Peyer's patch (tissue), 4 donors: Measurements from ENCODE around the gene HELZ2. TPM values are rescaled to one million over a fixed set of nuclear protein-coding genes. Genes with fewer than 3 reads are reported as not detected.

ENCODE experiments used
- DNase-seq, 3 donors: peaks; one replicate each; pipeline ENCODE4 v3.0.0-alpha.2; 2017 to 2019
- H3K27ac ChIP-seq, 4 donors: fragments of 200-600 bp; sonication (generic); one replicate each; pipeline ENCODE4 v1.5.1; 2016 to 2019
- H3K27me3 ChIP-seq, 2 donors: fragments of 200-600 bp; sonication (generic); one replicate each; pipeline ENCODE4 v1.5.1; 2019
- H3K36me3 ChIP-seq, 3 donors: fragments of 200-600 bp; sonication (generic); one replicate each; pipeline ENCODE4 v1.5.1; 2016 to 2019
- H3K4me1 ChIP-seq, 4 donors: fragments of 200-600 bp; sonication (generic); one replicate each; pipeline ENCODE4 v1.5.1; 2016 to 2019
- H3K4me3 ChIP-seq, 4 donors: fragments of 200-600 bp; sonication (generic); 1 replicate in 3 of 4; 2 replicates in 1 of 4; pipeline ENCODE4 v1.5.1; 2016 to 2019; ENCODE audit warnings: mild to moderate bottlenecking in 1 of 4
- H3K9me3 ChIP-seq, 4 donors: fragments of 200-600 bp; sonication (generic); one replicate each; pipeline ENCODE4 v1.5.1; 2016 to 2019; ENCODE audit warnings: mild to moderate bottlenecking in 1 of 4
- CTCF ChIP-seq, 6 experiments: fragments of 450-650 bp in 4 of 6; fragments of 200-600 bp in 2 of 6; sonication (generic) in 1 of 6; IDR thresholded peaks; one replicate each; pipeline ENCODE4 v1.5.1; 2017 to 2019; ENCODE audit warnings: antibody characterized with exemption in 6 of 6, mild to moderate bottlenecking in 3 of 6, moderate library complexity in 1 of 6
- POLR2A ChIP-seq, 2 donors: fragments of 450-650 bp; IDR thresholded peaks; one replicate each; pipeline ENCODE4 v1.5.1; 2017; ENCODE audit warnings: antibody characterized with exemption in 2 of 2, mild to moderate bottlenecking in 2 of 2, moderate library complexity in 2 of 2
- total RNA-seq, 4 donors: library from RNA; depleted of rRNA; stranded (reverse); fragments of >200 nt; gene quantifications; one replicate each; pipeline ENCODE4 v1.1.0, GENCODE V29; 2016

HELZ2 gene
- total RNA-seq, 4 donors from 2014 or later, result 32.2 to 42.0 (median 38.4) TPM

DNA sequence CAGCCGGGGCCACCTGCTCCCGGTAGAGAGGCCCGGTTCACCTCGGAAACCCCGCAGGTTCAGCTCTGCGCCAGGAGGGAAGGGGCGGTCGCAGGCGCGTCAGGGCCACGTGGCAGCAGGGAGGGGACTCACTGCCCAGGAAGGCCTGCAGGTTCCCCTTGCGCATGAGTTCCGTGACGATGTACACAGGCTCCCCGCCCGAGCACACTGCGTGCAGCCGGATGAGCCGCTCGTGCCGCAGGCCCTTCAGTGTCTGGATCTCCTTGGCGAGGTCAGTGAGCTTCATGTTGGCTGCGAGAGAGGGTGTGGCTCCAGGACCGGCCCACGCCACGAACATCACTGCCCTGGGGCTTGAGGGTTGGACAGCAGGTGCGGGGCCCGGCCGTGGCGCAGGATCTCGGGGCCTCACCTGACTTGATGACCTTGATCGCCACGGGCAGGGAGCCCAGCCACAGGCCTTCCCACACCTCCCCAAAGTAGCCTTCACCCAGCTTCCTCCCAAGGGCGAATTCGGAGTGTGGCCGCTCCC is 31.9 kb downstream of the HELZ2 start:
- Histone ChIP-seq H3K4me3 (peak overlapping the region in 2 of 4 donors; percentile 16 to 22), H3K27ac (peak overlapping the region in 2 of 4 donors; percentile 63 to 75)
- peak in 2 of 3 donors; percentile 57 to 83 for DNase-seq

DNA sequence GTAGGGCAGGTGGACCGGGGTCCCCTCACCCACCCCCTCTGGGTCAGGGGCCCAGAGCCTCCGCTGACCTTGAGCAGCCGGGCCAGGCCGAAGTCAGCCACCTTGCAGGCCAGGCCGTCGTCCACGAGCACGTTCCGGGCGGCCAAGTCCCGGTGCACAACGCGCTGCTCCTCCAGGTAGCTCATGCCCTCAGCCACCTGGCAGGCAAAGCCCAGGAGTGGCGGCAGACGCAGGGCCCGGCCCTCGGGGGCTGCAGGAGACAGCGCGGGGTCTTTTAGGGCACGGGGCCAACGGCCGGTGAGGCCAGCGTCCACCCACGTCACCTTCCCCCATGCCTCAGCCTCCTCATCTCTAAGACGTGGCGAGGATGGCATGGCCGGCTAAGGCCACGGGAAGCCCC is 32.7 kb downstream of the HELZ2 start:
- DNase-seq, result no peak
- Histone ChIP-seq H3K4me1 (peaks cover 4 to 38% (median 23%) of the 10 kb centered on the region in 4 donors), H3K27ac (peak overlapping the region in 2 of 4 donors; percentile 63 to 75), H3K4me3 (no peak overlapping the region), H3K27me3 (no peaks in the 10 kb centered on the region), H3K9me3 (no peaks in the 10 kb centered on the region), H3K36me3 (no peaks in the 10 kb centered on the region)
- TF ChIP-seq POLR2A (IDR thresholded peaks at IDR 0.05) (no peak), CTCF (IDR thresholded peaks at IDR 0.05) (no peak)

More for the DNA sequence above, 31.9 kb downstream of the HELZ2 start:
- peaks cover 4 to 37% (median 23%) of the 10 kb centered on the region in 4 donors for H3K4me1 ChIP-seq
- TF ChIP-seq CTCF (IDR thresholded peaks at IDR 0.05), result no peak
- TF ChIP-seq POLR2A (IDR thresholded peaks at IDR 0.05), result no peak
- H3K27me3 ChIP-seq, result no peaks in the 10 kb centered on the region
- no peaks in the 10 kb centered on the region for H3K9me3 ChIP-seq
- no peaks in the 10 kb centered on the region for H3K36me3 ChIP-seq

- H3K27ac ChIP-seq, result no peak overlapping the region
- H3K4me3 ChIP-seq, result no peak overlapping the region
- DNase-seq, result no peak
- no peaks in the 10 kb centered on the region for H3K27me3 ChIP-seq
- H3K36me3 ChIP-seq, result no peaks in the 10 kb centered on the region
- no peaks in the 10 kb centered on the region for H3K9me3 ChIP-seq
- H3K4me1 ChIP-seq, result peaks cover 4 to 30% (median 20%) of the 10 kb centered on the region in 4 donors
- TF ChIP-seq POLR2A (IDR thresholded peaks at IDR 0.05), result no peak
- TF ChIP-seq CTCF (IDR thresholded peaks at IDR 0.05), result no peak
Observed at GRCh38 chr20:63540417-63541186, 33.4 kb downstream of the HELZ2 start.

DNA sequence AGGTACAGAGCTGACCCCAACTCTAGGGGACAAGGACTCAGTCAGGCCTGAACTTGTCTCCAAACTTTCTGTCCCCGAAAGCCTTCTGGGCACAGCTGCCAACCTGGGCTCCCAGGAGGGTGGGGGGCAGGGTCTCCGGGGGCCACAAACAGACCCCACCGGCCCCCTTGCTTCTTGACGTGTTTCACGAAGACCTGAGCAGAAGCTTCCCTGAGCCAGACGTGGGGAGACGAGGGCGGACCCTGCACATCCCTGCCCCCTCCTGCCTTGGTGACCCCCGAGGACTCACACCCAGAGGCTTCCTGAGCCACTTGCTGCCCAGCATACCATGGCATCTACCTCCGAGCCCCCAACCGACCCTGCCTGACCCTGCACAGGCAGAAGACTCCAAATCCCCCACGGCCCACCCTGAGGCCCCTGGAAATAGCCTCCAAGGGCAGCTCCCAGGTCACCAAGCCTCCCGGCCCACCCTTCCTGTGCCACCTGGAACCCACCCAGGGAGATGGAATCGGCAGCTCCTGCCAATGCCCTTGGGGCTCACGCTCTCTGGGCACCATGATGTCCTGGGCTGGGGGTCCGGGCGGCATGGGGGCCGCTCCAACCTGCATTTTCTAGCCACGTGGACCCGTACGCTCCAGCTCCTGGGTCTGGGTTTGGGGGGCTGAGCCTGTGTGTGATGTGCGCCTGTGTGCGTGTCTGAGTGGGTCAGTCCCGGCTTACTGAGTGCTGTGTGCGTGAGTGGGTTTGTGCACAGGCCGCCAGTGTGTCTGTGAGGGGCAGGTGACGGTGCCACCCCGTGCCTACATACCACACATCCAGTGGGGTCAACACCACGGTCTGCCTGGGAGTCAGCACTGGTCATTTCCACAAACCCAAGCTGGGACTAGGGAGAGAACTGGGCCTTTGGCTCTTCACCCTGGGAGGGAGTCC is 34.3 kb downstream of the HELZ2 start:
- DNase-seq, result no peak
- TF ChIP-seq POLR2A (IDR thresholded peaks at IDR 0.05) (no peak), CTCF (IDR thresholded peaks at IDR 0.05) (no peak)
- H3K4me3 ChIP-seq, result no peak overlapping the region
- no peaks in the 10 kb centered on the region for H3K9me3 ChIP-seq
- H3K4me1 ChIP-seq, result peaks cover 4 to 28% (median 17%) of the 10 kb centered on the region in 4 donors
- no peaks in the 10 kb centered on the region for H3K27me3 ChIP-seq
- no peaks in the 10 kb centered on the region for H3K36me3 ChIP-seq
- peak overlapping the region in 1 of 4 donors; percentile 98 for H3K27ac ChIP-seq

- no peaks in the 10 kb centered on the region for H3K9me3 ChIP-seq
- H3K27me3 ChIP-seq, result no peaks in the 10 kb centered on the region
- peaks cover 4 to 28% (median 17%) of the 10 kb centered on the region in 4 donors for H3K4me1 ChIP-seq
- no peak for TF ChIP-seq POLR2A (IDR thresholded peaks at IDR 0.05)
- no peak for TF ChIP-seq CTCF (IDR thresholded peaks at IDR 0.05)
- no peak for DNase-seq
- H3K27ac ChIP-seq, result peak overlapping the region in 1 of 4 donors; percentile 98
- no peaks in the 10 kb centered on the region for H3K36me3 ChIP-seq
- H3K4me3 ChIP-seq, result no peak overlapping the region
Observed at GRCh38 chr20:63539092-63539430, 35.0 kb downstream of the HELZ2 start.
